HPDE6-E6E7 (cell line): ENCODE results near the gene B4GALT3.

Experiments
- DNase-seq: peaks from one replicate; pipeline ENCODE4 v3.0.0; 2011; ENCODE audit warnings: missing footprints; ENCODE audit errors: extremely low spot score

B4GALT3 gene

DNA sequence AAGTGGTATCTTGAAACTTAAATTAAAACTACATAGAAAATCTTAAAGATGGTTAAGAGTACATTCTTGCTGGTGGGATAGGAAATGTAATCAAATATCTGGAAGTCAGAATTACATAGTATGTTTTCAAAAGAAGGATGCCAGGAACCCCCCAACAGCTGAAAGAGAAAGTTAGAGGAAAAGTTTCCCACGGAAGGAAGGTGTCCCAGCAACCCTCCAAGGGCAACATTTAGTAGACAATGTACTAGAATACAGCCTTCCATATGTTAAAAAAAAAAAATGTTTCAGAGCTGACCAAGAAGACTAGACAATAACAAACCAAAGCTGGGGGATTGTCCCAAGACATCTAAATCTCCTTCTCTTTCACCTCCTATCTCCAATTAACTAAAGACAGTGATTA lies 47.0 kb downstream of the B4GALT3 start:
- DNase-seq: no peak

DNA sequence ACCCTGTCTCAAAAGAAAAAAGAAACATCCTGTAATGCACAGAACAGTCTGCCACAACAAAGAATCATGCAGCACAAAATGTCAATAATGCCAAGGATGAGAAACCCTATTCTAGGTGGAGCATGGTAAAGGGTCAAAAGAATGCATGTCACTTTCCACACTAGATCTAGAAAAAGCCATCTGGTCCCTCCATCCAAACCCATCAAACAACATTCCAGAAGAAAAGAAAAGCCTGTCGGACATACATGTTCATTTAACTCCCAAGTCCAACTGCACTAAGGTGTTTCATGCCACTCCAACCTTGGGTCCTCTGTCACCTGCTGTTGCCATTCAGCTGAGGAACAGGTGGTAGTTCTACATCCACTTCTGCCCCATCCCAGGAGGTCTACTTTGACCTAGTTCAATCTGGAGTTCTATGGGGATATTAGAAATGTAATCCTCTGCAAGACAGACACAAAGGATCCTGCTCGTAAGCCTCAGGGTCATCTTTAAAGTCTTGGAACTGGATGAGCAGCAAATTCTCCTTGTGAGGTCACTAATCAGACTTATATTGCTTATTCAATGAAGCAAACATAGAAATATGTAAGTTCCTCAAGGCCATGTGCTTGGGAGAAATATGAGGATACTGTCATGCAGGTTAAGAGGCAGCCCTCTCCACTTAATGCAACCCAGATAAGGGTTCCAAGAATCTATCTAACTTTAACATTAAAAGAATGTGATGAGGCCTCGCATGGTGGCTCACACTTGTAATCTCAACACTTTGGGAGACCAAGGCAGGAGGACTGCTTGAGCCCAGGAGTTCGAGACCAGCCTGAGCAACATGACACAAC lies 48.5 kb downstream of the B4GALT3 start:
- DNase-seq: no peak

DNA sequence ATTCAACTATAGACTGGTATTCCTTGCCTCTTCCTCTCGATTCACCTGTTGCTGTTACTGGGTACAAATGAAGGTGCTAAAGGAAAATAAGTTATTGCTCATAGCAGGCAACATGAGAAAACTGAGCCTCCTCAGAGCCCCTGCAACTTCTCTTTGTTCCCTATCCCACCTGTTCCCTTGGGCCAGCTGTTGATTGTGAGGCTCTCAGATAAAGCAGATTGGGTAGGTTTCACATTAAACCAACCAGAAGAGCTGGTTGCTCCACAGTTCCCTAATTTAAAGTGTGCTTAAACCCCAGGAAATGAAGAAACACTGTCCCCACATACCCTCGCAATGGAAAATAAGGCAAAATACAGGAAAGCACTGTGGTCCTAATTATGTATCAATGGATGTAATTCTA lies 49.7 kb downstream of the B4GALT3 start:
- no peak for DNase-seq

DNA sequence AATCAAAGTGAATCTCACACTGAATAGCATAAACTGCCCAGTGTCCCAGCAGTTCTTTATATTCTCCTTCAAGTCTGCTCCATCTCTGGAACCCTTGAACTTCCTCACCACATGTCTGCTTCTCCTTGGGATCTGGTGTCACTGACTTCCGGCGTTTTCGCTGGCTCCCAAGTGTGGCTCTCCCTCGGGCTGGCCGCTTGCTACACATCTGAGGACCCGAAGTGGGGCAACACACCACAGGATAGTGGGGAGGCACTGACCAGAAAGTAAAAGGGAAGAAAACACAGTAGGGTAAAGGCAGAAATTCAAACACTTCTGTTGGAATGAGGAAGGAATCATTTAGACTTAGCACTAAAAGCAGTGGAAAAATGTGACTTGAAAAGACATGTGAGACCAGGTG lies 54.3 kb downstream of the B4GALT3 start:
- DNase-seq: no peak

DNA sequence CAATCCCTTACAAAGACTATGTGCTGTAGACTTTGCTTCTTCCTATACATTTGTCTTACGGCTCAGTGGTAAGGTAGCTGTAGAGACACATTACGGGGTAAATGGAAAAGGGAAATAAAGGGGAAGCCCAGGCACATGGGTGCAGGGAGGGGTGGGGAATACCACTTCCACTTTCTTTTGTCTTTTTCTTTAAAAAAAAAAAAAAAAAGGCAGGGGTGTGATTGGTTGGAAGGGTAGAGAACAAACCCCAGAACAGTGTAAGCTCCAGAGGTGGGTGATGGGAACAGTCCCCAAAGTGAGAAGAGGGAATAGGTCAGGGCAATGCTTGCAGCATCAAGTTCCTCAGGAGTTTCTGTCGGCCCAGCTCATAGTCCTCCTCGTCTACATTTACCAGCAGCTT lies 55.5 kb downstream of the B4GALT3 start:
- DNase-seq: no peak
